Keratinocyte (primary cell): Measurements from ENCODE around the gene IMPDH1. TPM values are rescaled to one million over a fixed set of nuclear protein-coding genes. Genes with fewer than 3 reads are reported as not detected.

Experiments
- DNase-seq: peaks from one replicate; pipeline ENCODE4 v3.0.0-alpha.2; 2011; ENCODE audit warnings: low read depth, missing footprints, low spot score
- FAIRE-seq: peaks from 2 replicates; lab custom pipeline; 2011; peaks lifted over from hg19 to GRCh38; lab: Jason Lieb, UNC
- H2AFZ ChIP-seq: 2 replicates; pipeline ENCODE4 v1.6.0; 2012; ENCODE audit warnings: low read length, control low read depth, inconsistent platforms; ENCODE audit not compliant: control insufficient read depth
- H3K27ac ChIP-seq: 2 replicates; pipeline ENCODE4 v1.5.1; 2011; ENCODE audit warnings: low read length; ENCODE audit not compliant: control insufficient read depth, insufficient read depth
- H3K27me3 ChIP-seq: 3 replicates; pipeline ENCODE4 v1.6.0; 2011; ENCODE audit warnings: low read length; ENCODE audit not compliant: control insufficient read depth, insufficient read depth; ENCODE audit errors: extremely low read depth
- H3K36me3 ChIP-seq, 2 experiments: 2 replicates in 1 of 2; 3 replicates in 1 of 2; pipeline ENCODE4 v1.5.1; 2011; ENCODE audit warnings: low read length in 2 of 2, mild to moderate bottlenecking in 1 of 2; ENCODE audit not compliant: control insufficient read depth in 2 of 2, insufficient read depth in 2 of 2; ENCODE audit errors: extremely low read depth in 1 of 2
- H3K4me1 ChIP-seq: 3 replicates; pipeline ENCODE4 v1.5.1; 2011; ENCODE audit warnings: low read length; ENCODE audit not compliant: control insufficient read depth, insufficient read depth; ENCODE audit errors: extremely low read depth
- H3K4me2 ChIP-seq: 3 replicates; pipeline ENCODE4 v1.6.0; 2011; ENCODE audit warnings: low read depth, low read length; ENCODE audit not compliant: control insufficient read depth, insufficient read depth; ENCODE audit errors: extremely low read depth
- H3K4me3 ChIP-seq, 3 experiments: fragments of 200-600 bp in 1 of 3; sonication (generic) in 1 of 3; 2 replicates in 2 of 3; 3 replicates in 1 of 3; pipeline ENCODE4 v1.5.1; 2011 to 2016; ENCODE audit warnings: low read length in 3 of 3, mild to moderate bottlenecking in 3 of 3, control low read depth in 2 of 3, inconsistent platforms in 1 of 3, low read depth in 1 of 3, mixed read lengths in 1 of 3, mixed run types in 1 of 3, moderate library complexity in 1 of 3; ENCODE audit not compliant: control insufficient read depth in 2 of 3, insufficient read depth in 2 of 3; ENCODE audit errors: extremely low read depth in 1 of 3
- H3K79me2 ChIP-seq: 2 replicates; pipeline ENCODE4 v1.6.0; 2012; ENCODE audit warnings: low read length; ENCODE audit not compliant: control insufficient read depth, insufficient read depth
- H3K9ac ChIP-seq: 3 replicates; pipeline ENCODE4 v1.6.0; 2011; ENCODE audit warnings: low read length; ENCODE audit not compliant: control insufficient read depth, insufficient read depth; ENCODE audit errors: extremely low read depth
- H3K9me1 ChIP-seq: 3 replicates; pipeline ENCODE4 v1.6.0; 2011; ENCODE audit warnings: low read length; ENCODE audit not compliant: control insufficient read depth, insufficient read depth; ENCODE audit errors: extremely low read depth
- H3K9me3 ChIP-seq: 2 replicates; pipeline ENCODE4 v1.5.1; 2012; ENCODE audit warnings: low read depth, low read length; ENCODE audit not compliant: control insufficient read depth
- H4K20me1 ChIP-seq: 3 replicates; pipeline ENCODE4 v1.6.0; 2011; ENCODE audit warnings: low read length; ENCODE audit not compliant: control insufficient read depth, insufficient read depth; ENCODE audit errors: extremely low read depth
- CTCF ChIP-seq, 3 experiments: IDR thresholded peaks in 1 of 3; conservative IDR thresholded peaks in 1 of 3; optimal IDR thresholded peaks in 1 of 3; 2 replicates in 2 of 3; 3 replicates in 1 of 3; pipeline versions ENCODE3 to v1.5.1; 2011; ENCODE audit warnings: low read length in 3 of 3, mild to moderate bottlenecking in 3 of 3, moderate library complexity in 2 of 3, control low read depth in 1 of 3, inconsistent platforms in 1 of 3; ENCODE audit not compliant: insufficient read depth in 2 of 3; ENCODE audit errors: extremely low read depth in 1 of 3
- EZH2 ChIP-seq: IDR thresholded peaks from one replicate; pipeline ENCODE4 v1.6.1; 2012; ENCODE audit warnings: inconsistent platforms, mild to moderate bottlenecking, low read length, moderate library complexity
- dilution Hi-C: fragments of 300-500 bp; cut with MboI; formaldehyde crosslinking; loops from one replicate; pipeline ENCODE4 v1.7.0; 2020; ENCODE audit warnings: low sequenced_read_pairs; ENCODE audit not compliant: extremely low pct_ligation_motif_present
- polyA plus RNA-seq, 5 experiments: library from polyadenylated mRNA; depleted of rRNA in 3 of 5; stranded (reverse) in 3 of 5; stranded (forward) in 1 of 5; unstranded in 1 of 5; fragments of >200 nt; gene quantifications; 1 replicate in 1 of 5; 2 replicates in 3 of 5; 3 replicates in 1 of 5; pipeline versions ENCODE4 v1.2.1 to v1.2.3, GENCODE V29; 2011 to 2012; ENCODE audit warnings: missing spikeins in 2 of 5, low read depth in 1 of 5, low replicate concordance in 1 of 5

The IMPDH1 gene
- polyA plus RNA-seq, 1 donor (not counting 4 experiments of a cell fraction or from before 2014, with no cell fraction given): 56.2 TPM

GRCh38 chr7:128419257-128419656, 9.5 kb upstream of the IMPDH1 start:
- Histone ChIP-seq H3K27me3 (no peaks in the 10 kb centered on the region), H3K4me2 (no peak overlapping the region), H3K9me3 (no peaks in the 10 kb centered on the region), H3K4me3 (no peak overlapping the region), H3K4me1 (no peaks in the 10 kb centered on the region), H3K36me3 (no peaks in the 10 kb centered on the region), H3K79me2 (no peaks in the 10 kb centered on the region), H2AFZ (no peak overlapping the region), H3K9ac (no peak overlapping the region), H3K27ac (no peak overlapping the region), H3K9me1 (no peaks in the 10 kb centered on the region), H4K20me1 (no peaks in the 10 kb centered on the region)
- dilution Hi-C loops: no loop called here
- TF ChIP-seq CTCF (optimal IDR thresholded peaks at IDR 0.05 in 1 of 3, IDR thresholded peaks at IDR 0.05 in 1 of 3, conservative IDR thresholded peaks at IDR 0.05 in 1 of 3; ENCODE audit: extremely low read depth in 1 of 3, insufficient read depth in 2 of 3, low read length in 3 of 3) (no peak), EZH2 (no peak)
- DNase-seq (no peak), FAIRE-seq (no peak)

DNA sequence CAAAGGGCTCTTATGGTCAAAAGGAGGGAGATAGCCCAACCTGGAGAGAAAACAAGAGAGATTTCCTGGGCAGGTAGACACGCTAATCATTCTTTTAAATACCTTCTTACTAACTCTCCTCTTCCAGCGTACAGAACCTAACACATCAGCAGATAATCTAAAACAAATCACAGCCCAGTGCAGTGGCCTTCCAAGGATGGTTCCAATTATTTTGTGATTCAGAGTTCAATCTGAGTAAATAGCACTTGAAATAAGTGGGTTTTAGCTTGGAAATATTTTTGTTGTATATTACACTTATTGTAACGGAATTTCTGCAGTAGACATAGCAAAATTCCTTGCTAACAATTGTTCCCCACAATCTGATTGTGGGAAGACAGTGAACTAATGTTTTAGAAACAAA, 7.3 kb upstream of the IMPDH1 start:
- Histone ChIP-seq H3K9me3 (no peaks in the 10 kb centered on the region), H4K20me1 (no peaks in the 10 kb centered on the region), H3K4me1 (no peaks in the 10 kb centered on the region), H3K4me3 (no peak overlapping the region), H3K9ac (no peak overlapping the region), H3K36me3 (no peaks in the 10 kb centered on the region), H3K4me2 (no peak overlapping the region), H3K9me1 (no peaks in the 10 kb centered on the region), H3K79me2 (no peaks in the 10 kb centered on the region), H2AFZ (no peak overlapping the region), H3K27me3 (no peaks in the 10 kb centered on the region), H3K27ac (no peak overlapping the region)
- dilution Hi-C loops: no loop called here
- DNase-seq: no peak
- FAIRE-seq: no peak
- TF ChIP-seq CTCF (optimal IDR thresholded peaks at IDR 0.05 in 1 of 3, IDR thresholded peaks at IDR 0.05 in 1 of 3, conservative IDR thresholded peaks at IDR 0.05 in 1 of 3; ENCODE audit: extremely low read depth in 1 of 3, insufficient read depth in 2 of 3, low read length in 3 of 3) (no peak), EZH2 (no peak)
